COLO668 (cell line): ENCODE results near the gene TPRG1.

Experiments used
- DNase-seq: peaks from one replicate; lab custom pipeline; 2025; ENCODE audit not compliant: unreplicated experiment; lab: John Stamatoyannopoulos, UW

TPRG1 gene

GRCh38 chr3:189171707-189172106 is at the start of gene TPRG1:
TSS of gene TPRG1 (plus strand) at chr3:189171971. CDS start at chr3:189207385, 35,414 bp downstream.
- no peak for DNase-seq

- DNase-seq = no peak
These were observed 49.7 kb upstream of the TPRG1 start for GRCh38 chr3:189122110-189122509.

DNA sequence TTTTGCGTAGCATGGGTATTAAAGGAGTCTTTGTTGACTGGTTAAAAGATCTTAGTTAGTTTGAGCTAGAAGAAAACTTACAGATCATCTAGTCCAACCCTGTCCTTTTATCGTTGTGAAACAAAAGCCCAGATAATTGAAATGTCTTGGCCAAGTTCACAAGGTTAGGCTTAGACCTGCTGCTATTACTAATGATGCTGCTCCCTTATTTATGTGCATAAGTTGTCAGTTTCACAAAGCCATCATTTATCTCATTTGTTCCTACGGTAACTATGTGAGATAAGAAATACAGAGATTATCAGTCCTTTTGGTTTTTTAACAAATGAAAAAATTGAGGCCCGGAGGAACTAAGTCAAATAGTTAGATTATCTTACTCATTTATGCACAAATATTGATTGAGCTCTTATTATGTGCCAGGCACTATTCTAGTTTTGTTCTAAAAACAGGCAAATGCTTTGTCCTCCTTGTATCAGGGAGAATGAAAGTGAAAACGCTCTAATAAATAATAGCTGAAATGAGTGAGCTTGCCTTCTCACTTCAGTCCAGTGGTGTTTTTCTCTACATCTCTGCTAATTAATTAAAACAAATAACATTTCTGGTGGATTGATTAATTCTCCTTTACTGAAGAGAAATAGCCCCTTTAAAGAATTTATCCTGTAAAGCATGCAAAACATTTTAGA is 49.1 kb upstream of the TPRG1 start:
- no peak for DNase-seq

GRCh38 chr3:189123595-189124387 is 48.0 kb upstream of the TPRG1 start:
- DNase-seq = no peak

DNA sequence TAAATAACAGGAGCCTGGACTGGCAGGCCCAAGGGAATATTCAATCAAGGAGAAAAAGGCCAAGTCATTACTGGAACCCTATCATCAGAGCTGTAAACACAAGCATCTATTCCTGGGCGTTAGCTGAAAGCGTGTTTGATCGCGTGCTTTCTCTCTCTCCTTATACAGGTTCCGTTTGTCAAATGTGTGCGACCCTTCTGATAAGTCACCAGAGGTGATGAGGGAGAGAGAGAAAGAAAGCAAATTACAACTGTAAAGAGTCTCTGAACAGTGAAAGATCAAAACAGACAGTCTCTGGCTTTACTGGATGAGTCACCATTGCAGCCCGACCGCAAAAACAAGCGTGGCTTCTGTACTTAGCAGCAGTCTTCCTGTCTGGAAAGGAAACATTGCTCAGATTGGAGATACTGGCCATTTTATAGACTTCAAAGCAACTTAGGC is 39.5 kb upstream of the TPRG1 start:
- no peak for DNase-seq

- no peak for DNase-seq
These were observed 38.9 kb upstream of the TPRG1 start for GRCh38 chr3:189132839-189133238.

- DNase-seq = no peak
These were observed 38.0 kb upstream of the TPRG1 start for GRCh38 chr3:189133768-189134167.

DNA sequence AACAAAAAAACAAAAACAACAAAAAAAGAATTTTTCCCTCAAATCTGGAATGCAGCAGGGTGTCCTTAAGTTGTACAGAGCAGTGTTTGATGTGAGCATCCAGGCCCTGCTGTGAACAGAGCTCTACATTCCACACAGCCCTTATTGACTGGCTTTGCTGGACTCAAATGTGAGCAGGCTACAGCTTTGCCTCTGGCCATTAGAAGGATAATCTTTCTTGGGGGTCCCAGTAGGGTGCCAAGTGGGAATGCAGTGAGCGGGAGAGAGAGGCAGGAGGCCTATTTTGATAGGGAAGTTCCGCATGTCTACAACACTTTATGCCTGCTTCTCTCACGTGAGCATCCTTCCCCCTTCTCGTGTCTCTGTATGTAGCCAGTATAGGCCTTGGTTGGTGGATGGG is 34.4 kb upstream of the TPRG1 start:
- DNase-seq = no peak

DNA sequence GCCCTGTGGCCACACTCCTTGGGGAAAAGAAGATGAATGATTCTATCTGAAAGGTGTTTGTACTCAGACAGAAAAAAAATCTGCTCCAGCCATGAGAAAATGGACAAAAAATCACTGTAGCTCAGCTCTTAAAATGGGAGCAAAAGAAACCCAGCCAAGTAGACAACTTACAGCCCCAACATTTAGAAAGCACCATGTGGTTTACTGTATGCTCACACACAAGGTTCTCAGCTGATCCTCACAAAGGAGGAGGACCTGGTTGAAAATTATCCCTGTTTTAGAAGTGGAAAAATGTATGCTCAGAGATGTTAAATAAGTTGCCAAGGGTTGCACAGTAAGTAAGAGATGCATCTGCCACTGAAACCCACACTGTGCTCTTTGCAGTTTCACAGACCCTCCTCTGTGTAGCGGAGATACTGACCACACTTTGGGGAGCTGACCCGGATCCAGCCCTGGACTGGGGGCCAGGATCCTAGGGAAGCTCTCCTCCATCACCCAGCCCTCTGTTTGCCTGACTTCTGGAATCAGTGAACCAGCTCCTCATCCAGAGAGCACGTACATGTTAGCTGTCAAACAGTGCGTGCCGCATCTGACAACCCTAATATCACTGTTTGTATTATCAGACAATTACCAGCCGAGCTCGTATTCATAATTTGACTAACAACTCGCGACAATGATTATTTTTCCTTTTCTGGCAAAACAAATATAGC is 32.7 kb upstream of the TPRG1 start:
- DNase-seq = no peak

GRCh38 chr3:189139611-189139940 is 32.2 kb upstream of the TPRG1 start:
- DNase-seq = no peak

- DNase-seq = no peak
These were observed 29.2 kb upstream of the TPRG1 start for GRCh38 chr3:189142527-189142926.

DNA sequence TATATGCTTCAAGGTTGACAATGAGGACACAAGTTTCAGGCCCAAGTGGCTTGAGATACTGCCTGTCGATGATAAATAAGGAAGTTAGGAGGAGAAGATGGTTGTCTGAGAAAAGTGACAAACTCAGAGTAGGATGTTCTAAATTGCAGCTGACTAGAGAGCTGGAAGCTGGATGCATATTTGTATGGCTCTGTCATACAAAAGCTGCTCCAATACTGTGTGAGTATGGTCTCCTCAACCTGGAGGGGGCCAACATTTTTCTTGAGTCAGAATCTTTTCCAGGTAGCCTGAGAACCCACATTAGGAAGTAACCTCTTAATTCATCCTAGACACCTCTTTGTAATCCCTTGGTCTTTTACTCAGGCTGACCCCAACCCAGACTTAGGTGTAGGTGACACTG is 28.4 kb upstream of the TPRG1 start:
- DNase-seq = no peak

- no peak for DNase-seq
These were observed 28.0 kb upstream of the TPRG1 start for GRCh38 chr3:189143771-189144170.

DNA sequence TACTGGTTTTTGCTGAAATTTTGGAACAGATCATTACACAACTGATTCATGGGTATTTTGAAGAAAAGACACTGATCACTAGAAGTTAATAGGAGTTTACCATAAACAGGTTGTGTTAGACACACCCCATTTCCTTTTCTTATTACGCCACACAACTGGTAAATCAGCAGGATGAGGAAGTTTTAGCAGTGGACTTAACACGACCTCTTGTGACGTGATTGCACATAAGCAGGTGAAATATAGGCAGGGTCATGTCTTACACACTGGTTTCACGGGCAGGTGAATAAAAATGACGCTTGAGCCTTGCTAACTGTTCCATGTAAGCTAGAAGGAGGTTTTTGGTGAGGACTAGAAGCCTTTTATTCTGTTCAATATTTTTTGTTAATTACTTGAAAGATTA is 27.1 kb upstream of the TPRG1 start:
- DNase-seq = no peak

DNA sequence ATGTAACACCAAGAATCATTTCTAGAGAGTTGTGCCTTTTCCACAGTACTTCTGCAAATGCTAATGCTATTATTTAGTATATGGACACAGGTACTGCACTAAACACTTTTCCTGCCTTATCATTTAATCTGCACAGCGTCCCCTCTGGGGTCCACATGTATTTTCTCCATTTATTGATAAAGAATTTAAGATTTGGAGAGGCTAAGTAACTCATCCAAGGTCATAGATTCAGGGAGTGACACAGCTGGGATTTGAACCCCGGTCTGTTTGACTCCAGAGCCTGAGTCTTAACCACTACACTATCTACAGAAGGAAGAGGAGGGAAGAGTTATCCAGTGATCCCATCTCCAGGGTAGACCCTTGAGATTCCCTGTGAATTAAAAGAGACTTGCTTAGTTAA is 24.9 kb upstream of the TPRG1 start:
- DNase-seq = no peak

GRCh38 chr3:189148081-189148507 is 23.7 kb upstream of the TPRG1 start:
- DNase-seq = peak; percentile 26

DNA sequence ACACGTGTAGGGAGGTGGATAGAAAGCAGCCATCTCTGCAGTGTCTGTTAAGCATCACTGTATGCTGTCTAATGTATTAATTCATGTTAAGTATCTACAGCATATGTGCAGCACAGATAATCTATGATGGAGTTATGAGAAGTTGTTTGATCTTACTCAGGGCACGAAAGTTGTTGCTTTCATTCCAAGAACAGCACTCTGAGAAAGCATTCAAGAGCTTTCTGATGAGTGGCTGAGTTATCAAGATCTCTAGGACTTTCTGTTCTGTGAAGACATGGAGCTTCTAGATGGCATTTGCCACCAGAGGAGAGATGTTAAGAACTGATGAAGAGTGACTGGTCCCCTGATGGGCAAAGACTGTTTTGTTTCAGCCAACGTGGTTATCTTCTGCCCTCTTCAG is 22.6 kb upstream of the TPRG1 start:
- DNase-seq = no peak

DNA sequence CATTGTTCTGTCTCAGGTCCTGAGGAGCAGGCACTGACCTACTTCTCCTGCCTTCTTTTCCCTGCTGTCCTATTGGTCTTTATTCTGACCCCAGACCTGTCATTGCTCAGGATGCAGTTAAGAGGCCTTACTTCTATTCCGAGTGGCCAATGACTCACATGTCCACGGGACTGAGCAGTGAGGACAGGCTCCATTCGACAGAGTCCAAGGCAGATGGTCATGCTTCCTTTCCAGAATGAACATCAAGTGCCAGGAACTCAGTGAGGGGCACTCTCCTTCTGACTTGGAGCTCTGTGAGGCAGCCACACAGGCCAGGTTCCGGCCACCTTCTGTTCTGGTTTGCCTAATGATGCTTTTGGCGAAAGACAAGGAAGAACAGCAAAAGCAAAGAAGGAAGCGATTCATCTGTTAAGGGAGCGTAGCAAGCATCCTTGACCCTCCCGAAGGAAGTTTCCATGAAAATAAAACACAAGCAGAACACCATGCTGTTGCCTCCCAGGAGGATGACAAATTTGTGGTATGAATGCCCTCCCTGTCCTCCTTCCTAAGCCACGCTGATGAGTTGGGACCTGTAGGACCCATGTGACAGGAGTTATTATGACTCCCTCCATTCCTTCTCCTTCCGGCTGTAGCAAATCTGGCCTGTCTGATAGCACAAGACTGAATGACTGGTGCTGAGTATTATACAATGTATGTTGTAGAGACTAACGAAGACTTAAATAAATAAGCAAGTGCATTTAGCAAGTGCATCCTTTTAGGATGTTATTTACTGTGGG is 14.4 kb upstream of the TPRG1 start:
- no peak for DNase-seq

DNA sequence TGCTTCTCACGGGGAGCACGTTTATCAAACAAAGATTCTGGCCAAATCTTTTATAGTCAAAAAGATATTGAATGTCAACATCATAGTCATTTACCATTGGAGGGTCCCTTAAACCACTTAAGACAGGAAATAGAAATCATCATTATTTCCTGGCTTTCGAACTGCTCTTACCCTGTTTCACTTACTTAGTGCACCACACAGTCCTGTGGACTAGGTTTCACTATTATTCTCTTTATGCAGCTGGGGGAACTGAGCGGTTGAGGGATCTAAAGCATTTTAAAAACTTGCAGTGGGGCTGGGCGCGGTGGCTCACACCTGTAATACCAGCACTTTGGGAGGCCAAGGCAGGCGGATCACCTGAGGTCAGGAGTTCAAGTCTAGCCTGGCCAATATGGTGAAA is 13.7 kb upstream of the TPRG1 start:
- no peak for DNase-seq

DNA sequence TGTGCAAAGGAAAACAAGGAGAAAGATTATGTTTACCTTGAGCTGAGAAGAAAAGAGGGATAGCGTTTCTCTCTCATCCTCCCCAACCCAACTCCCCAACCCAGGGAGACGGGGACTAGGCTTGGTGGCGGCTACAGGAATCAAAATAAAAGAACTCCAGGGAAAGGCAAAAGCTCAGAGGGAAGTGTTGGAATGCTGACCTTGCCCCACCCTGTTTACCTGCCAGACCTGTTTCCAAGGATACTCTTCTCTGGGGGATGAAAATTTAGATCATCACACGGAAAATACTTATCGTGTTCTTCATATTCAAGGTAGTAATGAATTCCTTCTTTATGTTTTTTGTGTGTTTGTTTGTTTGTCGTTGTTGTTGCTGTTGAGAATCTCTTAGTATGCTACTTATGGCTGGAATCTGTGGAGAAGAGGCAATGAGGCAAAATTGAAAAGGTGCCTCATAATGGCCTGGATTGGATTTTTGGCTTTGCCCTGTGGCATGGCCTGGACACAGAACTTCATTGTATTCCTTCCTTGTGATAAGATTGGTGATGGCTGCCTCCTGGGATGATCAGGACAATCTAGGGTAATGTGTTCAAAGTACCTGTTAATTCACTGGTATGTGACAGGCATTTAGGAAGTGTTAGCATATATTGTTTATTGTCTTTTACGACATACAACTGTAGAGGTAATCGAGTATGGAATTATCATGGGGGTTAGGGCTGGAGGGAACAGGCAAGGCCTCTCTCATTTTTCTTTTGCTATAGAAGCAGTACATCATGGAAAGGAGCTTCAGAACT is 11.1 kb upstream of the TPRG1 start:
- no peak for DNase-seq
